Tibial nerve (tissue), 4 donors: ENCODE results near the gene CACNA1I. TPM values are rescaled to one million over a fixed set of nuclear protein-coding genes. Genes with fewer than 3 reads are reported as not detected.

ENCODE experiments used
- DNase-seq, 2 donors: peaks; one replicate each; pipeline ENCODE4 v3.0.0-alpha.2; 2019; ENCODE audit warnings: low spot score in 2 of 2
- H3K27ac ChIP-seq, 4 donors: fragments of 200-600 bp; sonication (generic) in 3 of 4; one replicate each; pipeline ENCODE4 v1.5.1; 2017 to 2019; ENCODE audit warnings: mild to moderate bottlenecking in 1 of 4
- H3K27me3 ChIP-seq, 2 donors: fragments of 200-600 bp; sonication (generic) in 1 of 2; one replicate each; pipeline versions ENCODE4 v1.5.1 to v1.6.0; 2017 to 2019
- H3K36me3 ChIP-seq, 3 donors: fragments of 200-600 bp; sonication (generic); one replicate each; pipeline ENCODE4 v1.5.1; 2018 to 2019
- H3K4me1 ChIP-seq, 4 donors: fragments of 200-600 bp; sonication (generic) in 3 of 4; one replicate each; pipeline ENCODE4 v1.5.1; 2017 to 2019
- H3K4me3 ChIP-seq, 4 donors: fragments of 200-600 bp; sonication (generic) in 3 of 4; one replicate each; pipeline ENCODE4 v1.5.1; 2017 to 2019; ENCODE audit warnings: mild to moderate bottlenecking in 1 of 4, moderate library complexity in 1 of 4
- H3K9me3 ChIP-seq, 4 donors: fragments of 200-600 bp; sonication (generic) in 3 of 4; one replicate each; pipeline ENCODE4 v1.5.1; 2017 to 2019
- EP300 ChIP-seq, 2 donors: sonication (generic); formaldehyde crosslinking; IDR thresholded peaks; one replicate each; pipeline ENCODE4 v1.6.1; 2017; ENCODE audit warnings: antibody characterized with exemption in 2 of 2, mild to moderate bottlenecking in 1 of 2
- POLR2A ChIP-seq, 2 donors: fragments of 450-650 bp; IDR thresholded peaks; one replicate each; pipeline ENCODE4 v1.6.1; 2017; ENCODE audit warnings: antibody characterized with exemption in 2 of 2, mild to moderate bottlenecking in 2 of 2, moderate library complexity in 2 of 2
- WGBS, 2 donors: methylation state at CpG; one replicate each; pipeline ENCODE4 v1.1.5; 2018; 5-methylcytosine and 5-hydroxymethylcytosine counted together
- total RNA-seq, 4 donors: library from RNA; depleted of rRNA; stranded (reverse); fragments of >200 nt; gene quantifications; one replicate each; pipeline ENCODE4 v1.1.0, GENCODE V29; 2016
- TF ChIP-seq, protein P1 (sequence below), 5 experiments: fragments of 200-600 bp in 3 of 5; fragments of 450-650 bp in 2 of 5; sonication (generic) in 3 of 5; IDR thresholded peaks; one replicate each; pipeline ENCODE4 v1.5.1; 2016 to 2019; ENCODE audit warnings: antibody characterized with exemption in 5 of 5, mild to moderate bottlenecking in 3 of 5, moderate library complexity in 2 of 5

Gene CACNA1I
- total RNA-seq, 4 donors from 2014 or later = 0.42 to 0.78 (median 0.52) TPM

DNA sequence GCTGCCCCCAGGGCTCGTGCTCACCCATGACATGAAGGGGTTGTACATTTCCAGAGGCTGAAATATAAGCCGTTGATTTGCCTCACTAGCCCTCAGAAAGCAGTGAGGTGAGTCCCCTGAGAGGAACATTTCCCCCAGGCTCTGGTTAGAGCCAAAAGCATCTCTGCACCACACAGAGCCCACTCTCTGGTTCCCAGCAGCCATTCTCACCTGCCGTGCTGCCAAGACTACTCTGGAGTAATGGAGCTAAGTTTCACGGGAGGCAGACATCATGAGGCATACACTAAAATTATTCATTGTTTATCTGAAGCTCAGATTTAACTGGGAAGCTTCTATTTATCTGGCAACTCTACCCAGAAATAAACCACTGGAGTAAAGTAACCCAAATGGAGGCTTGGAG, 40.8 kb downstream of the CACNA1I start:
- no peaks in the 10 kb centered on the region for H3K4me1 ChIP-seq
- no peak for TF ChIP-seq EP300 (IDR thresholded peaks at IDR 0.05)
- no peak overlapping the region for H3K4me3 ChIP-seq
- no peaks in the 10 kb centered on the region for H3K36me3 ChIP-seq
- H3K27ac ChIP-seq = no peak overlapping the region
- no peak for DNase-seq
- WGBS, 2 donors = 81 to 83% methylated on average over 4 of the region's 4 CpGs
- peaks cover 0 to 19% (median 0%) of the 10 kb centered on the region in 4 donors for H3K9me3 ChIP-seq
- H3K27me3 ChIP-seq = peaks cover 0 to 1% of the 10 kb centered on the region in 2 donors

DNA sequence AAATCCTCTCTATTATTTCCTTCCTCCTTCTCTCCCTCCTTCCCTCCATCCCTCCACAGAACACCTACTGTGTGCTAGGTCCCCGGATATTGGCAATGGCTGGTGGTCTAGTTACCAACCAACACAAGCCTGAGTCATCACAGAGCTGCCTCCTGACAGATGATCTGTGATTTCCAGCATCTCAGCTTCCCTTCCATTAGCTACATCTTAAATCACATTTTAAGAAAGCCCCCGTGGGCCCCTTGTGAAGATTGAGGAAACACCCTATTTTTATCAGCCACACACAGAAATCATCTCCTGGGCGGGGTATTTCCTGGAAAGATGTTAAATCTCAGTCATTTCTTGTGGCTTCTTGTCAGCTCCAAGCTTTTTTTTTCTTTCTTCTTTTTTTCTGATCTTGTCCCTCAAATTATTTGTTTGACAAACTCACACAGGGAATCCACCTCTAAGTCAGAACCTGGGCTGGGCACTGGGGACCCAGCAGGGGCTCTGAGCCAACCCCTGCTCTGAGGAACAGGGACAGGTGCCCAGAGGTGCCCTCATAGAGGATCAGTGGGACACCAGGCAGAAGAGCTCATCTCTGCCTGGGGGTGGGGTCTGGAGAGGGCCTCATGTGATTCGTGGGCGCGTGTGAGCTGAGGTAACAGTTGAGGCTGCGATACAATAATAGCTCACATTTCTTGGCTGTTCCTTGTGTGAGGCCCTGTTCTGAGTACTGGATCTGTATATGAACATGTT, 42.4 kb downstream of the CACNA1I start:
- peaks cover 0 to 18% of the 10 kb centered on the region in 2 donors for H3K27me3 ChIP-seq
- TF ChIP-seq POLR2A (IDR thresholded peaks at IDR 0.05) (no peak), EP300 (IDR thresholded peaks at IDR 0.05) (no peak)
- TF ChIP-seq, protein P1, sequence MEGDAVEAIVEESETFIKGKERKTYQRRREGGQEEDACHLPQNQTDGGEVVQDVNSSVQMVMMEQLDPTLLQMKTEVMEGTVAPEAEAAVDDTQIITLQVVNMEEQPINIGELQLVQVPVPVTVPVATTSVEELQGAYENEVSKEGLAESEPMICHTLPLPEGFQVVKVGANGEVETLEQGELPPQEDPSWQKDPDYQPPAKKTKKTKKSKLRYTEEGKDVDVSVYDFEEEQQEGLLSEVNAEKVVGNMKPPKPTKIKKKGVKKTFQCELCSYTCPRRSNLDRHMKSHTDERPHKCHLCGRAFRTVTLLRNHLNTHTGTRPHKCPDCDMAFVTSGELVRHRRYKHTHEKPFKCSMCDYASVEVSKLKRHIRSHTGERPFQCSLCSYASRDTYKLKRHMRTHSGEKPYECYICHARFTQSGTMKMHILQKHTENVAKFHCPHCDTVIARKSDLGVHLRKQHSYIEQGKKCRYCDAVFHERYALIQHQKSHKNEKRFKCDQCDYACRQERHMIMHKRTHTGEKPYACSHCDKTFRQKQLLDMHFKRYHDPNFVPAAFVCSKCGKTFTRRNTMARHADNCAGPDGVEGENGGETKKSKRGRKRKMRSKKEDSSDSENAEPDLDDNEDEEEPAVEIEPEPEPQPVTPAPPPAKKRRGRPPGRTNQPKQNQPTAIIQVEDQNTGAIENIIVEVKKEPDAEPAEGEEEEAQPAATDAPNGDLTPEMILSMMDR (IDR thresholded peaks at IDR 0.05) = no peak
- WGBS, 2 donors = 63 to 71% methylated on average over 7 of the region's 7 CpGs

DNA sequence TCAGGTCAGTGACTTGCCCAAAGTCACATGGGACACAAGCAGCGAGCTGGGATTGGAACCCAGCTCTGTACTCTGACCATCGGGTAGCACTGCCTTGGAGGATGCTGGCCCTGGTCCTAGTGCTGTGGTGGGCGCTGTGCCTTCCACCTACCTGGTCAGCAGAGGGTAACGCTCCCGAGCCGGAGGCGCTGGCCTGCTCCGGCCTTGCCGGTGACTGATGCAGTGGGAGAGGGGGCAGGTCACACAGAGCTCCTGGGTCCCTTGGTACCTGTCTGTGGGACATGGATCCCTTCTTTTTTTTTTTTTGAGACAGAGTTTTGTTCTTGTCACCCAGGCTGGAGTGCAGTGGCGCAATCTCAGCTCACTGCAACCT, 43.0 kb downstream of the CACNA1I start:
- Histone ChIP-seq H3K27me3 (peaks cover 0 to 23% of the 10 kb centered on the region in 2 donors), H3K4me1 (no peaks in the 10 kb centered on the region), H3K9me3 (peaks cover 0 to 19% (median 0%) of the 10 kb centered on the region in 4 donors), H3K4me3 (no peak overlapping the region), H3K36me3 (no peaks in the 10 kb centered on the region), H3K27ac (no peak overlapping the region)
- WGBS, 2 donors = 91 to 93% methylated on average over 10 of the region's 10 CpGs
- TF ChIP-seq EP300 (IDR thresholded peaks at IDR 0.05) = no peak
- TF ChIP-seq, protein P1 (IDR thresholded peaks at IDR 0.05) = no peak
- no peak for TF ChIP-seq POLR2A (IDR thresholded peaks at IDR 0.05)
- DNase-seq = no peak

More for the DNA sequence above, 42.4 kb downstream of the CACNA1I start:
- Histone ChIP-seq H3K4me3 (no peak overlapping the region), H3K36me3 (no peaks in the 10 kb centered on the region), H3K27ac (no peak overlapping the region), H3K4me1 (no peaks in the 10 kb centered on the region), H3K9me3 (peaks cover 0 to 19% (median 0%) of the 10 kb centered on the region in 4 donors)
- DNase-seq = no peak

DNA sequence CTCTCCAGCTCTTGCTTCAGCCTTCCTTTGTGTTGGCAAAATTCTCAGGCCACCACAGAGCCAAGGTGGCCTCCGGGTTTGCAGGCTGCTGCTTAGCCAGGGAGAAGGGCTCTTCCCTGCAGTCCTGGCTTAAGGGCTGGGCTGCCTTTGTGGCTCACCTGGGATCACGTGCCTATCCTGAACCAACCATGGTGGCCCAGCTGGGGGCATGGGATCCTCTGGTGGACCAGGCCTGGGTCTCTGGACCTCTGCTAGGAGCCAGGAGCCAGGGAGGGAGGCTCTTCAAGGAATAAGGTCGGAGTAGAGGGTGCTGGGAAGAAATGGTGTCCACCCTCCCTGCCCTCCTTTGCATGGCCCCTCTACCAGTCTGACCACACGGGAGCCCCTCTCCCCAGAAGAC, 43.9 kb downstream of the CACNA1I start:
- no peak for DNase-seq
- Histone ChIP-seq H3K9me3 (peaks cover 0 to 19% (median 0%) of the 10 kb centered on the region in 4 donors), H3K27ac (no peak overlapping the region), H3K4me3 (no peak overlapping the region), H3K4me1 (no peaks in the 10 kb centered on the region), H3K27me3 (peaks cover 0 to 27% of the 10 kb centered on the region in 2 donors), H3K36me3 (no peaks in the 10 kb centered on the region)
- TF ChIP-seq EP300 (IDR thresholded peaks at IDR 0.05) (no peak), POLR2A (IDR thresholded peaks at IDR 0.05) (no peak)
- TF ChIP-seq, protein P1 (IDR thresholded peaks at IDR 0.05) = no peak
- 44 to 64% methylated on average over 3 to 4 of the region's 4 CpGs for WGBS, 2 donors

DNA sequence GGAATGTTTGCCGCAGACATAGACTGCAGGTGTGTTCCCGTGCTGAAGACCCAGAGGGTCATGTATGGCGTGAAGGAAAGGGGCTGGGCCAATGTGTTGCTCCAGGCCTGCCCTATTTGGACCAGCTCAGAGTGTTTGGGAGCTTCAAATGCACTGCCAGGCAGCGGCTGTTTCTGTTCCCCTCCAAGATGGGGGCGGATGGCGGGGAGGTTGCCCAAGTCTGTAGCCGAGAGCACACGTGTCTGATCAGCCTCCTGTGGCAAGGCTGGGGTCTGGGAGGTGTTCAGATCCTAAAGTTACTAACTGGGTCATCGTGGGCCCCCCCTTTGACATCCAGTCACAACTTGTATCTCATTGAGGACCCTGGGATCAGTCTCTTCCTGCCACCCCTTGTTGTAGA, 45.5 kb downstream of the CACNA1I start:
- DNase-seq = no peak
- Histone ChIP-seq H3K27ac (no peak overlapping the region), H3K4me3 (no peak overlapping the region), H3K36me3 (no peaks in the 10 kb centered on the region), H3K9me3 (peaks cover 0 to 18% (median 0%) of the 10 kb centered on the region in 4 donors), H3K4me1 (no peaks in the 10 kb centered on the region), H3K27me3 (peaks cover 0 to 30% of the 10 kb centered on the region in 2 donors)
- 65 to 71% methylated on average over 9 of the region's 9 CpGs for WGBS, 2 donors
- no peak for TF ChIP-seq EP300 (IDR thresholded peaks at IDR 0.05)
- TF ChIP-seq POLR2A (IDR thresholded peaks at IDR 0.05) = no peak
- TF ChIP-seq, protein P1 (IDR thresholded peaks at IDR 0.05) = no peak
